Transverse colon (tissue), 4 donors: ENCODE measurements around the gene MIEF1.

ENCODE experiments used
- EP300 ChIP-seq: sonication (generic); formaldehyde crosslinking; IDR thresholded peaks from one replicate; pipeline ENCODE4 v1.6.1; 2017; ENCODE audit warnings: antibody characterized with exemption, low read depth
- POLR2A ChIP-seq: fragments of 450-650 bp; IDR thresholded peaks from one replicate; pipeline ENCODE4 v1.6.1; 2016; ENCODE audit warnings: antibody characterized with exemption, mild to moderate bottlenecking, moderate library complexity
- POLR2AphosphoS5 ChIP-seq, 3 donors: sonication (generic); formaldehyde crosslinking; IDR thresholded peaks; one replicate each; pipeline ENCODE4 v1.6.1; 2016; ENCODE audit warnings: antibody characterized with exemption in 3 of 3
- TF ChIP-seq, protein P1 (sequence below), 5 experiments: fragments of 200-600 bp in 3 of 5; fragments of 450-650 bp in 2 of 5; sonication (generic) in 3 of 5; IDR thresholded peaks; 1 replicate in 2 of 5; 2 replicates in 3 of 5; pipeline ENCODE4 v1.5.1; 2016 to 2017; ENCODE audit warnings: antibody characterized with exemption in 5 of 5, inconsistent platforms in 3 of 5, mild to moderate bottlenecking in 2 of 5, moderate library complexity in 1 of 5

- TF ChIP-seq, protein P1, sequence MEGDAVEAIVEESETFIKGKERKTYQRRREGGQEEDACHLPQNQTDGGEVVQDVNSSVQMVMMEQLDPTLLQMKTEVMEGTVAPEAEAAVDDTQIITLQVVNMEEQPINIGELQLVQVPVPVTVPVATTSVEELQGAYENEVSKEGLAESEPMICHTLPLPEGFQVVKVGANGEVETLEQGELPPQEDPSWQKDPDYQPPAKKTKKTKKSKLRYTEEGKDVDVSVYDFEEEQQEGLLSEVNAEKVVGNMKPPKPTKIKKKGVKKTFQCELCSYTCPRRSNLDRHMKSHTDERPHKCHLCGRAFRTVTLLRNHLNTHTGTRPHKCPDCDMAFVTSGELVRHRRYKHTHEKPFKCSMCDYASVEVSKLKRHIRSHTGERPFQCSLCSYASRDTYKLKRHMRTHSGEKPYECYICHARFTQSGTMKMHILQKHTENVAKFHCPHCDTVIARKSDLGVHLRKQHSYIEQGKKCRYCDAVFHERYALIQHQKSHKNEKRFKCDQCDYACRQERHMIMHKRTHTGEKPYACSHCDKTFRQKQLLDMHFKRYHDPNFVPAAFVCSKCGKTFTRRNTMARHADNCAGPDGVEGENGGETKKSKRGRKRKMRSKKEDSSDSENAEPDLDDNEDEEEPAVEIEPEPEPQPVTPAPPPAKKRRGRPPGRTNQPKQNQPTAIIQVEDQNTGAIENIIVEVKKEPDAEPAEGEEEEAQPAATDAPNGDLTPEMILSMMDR (IDR thresholded peaks at IDR 0.05) = no peak
- TF ChIP-seq EP300 = no peak
- no peak for TF ChIP-seq POLR2AphosphoS5 (IDR thresholded peaks at IDR 0.05)
- no peak for TF ChIP-seq POLR2A
Observed at GRCh38 chr22:39463931-39464390, 38.1 kb upstream of the MIEF1 start.
